GM18498 (cell line): Measurements from ENCODE around the gene GADD45B.
"Not testable (repeated sequence)": the region's sequence is repeated elsewhere in the genome, so short reads cannot be mapped to it uniquely, and the experiment has no call there.

Experiments
- ATAC-seq: cut with Tn5 transposase; IDR thresholded peaks from one replicate; pipeline ENCODE4 v1.9.1; 2021; ENCODE audit warnings: mild to moderate bottlenecking, moderate library complexity; ENCODE audit not compliant: unreplicated experiment

The GADD45B gene

DNA sequence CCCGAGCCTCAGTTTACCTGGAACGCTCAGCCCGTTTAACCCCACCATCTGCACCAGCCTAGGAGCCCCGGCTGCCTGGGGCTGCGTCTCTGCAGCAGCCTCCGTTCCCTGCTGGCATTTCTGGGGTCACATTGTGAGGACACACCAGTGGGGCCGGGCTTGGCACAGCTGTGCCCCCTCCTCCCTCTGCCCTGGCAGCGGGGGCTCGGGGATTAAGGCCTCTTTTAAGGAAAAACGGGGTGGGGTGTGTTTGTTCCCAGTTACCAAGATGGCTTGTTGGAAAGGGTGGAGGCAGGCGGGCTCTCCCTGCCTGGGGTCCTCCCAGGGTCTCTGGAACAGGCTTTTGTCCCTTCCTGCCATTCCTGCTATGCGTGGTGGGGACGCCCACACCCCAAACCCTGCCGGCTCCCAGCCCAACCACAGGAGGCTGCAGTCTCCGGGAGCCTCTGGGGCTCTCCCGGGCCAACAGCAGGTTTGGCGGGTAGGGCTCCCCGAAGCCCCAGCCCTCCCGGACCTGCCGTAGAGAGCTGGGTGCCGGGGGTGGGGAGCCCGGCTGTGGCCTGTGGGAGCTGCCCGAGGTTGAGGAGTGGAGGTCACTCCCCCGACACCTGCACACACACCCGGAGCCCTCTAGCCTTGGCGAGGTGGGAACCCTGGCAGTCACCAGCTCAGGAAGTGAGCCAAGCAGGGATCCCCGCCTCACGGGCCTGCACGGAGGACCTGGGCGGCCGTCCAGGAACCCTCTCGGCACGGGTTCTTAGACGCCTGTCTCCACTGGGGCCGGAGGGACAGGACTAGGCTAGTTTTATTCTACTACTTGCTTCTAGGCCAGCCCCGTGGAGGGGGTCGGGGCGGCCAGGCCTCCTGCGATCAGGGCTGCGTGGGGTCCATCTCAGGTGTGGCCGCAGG, 36.9 kb downstream of the GADD45B start:
- ATAC-seq = no peak

- ATAC-seq = no peak
Measured at GRCh38 chr19:2514981-2515518, 39.1 kb downstream of the GADD45B start.

DNA sequence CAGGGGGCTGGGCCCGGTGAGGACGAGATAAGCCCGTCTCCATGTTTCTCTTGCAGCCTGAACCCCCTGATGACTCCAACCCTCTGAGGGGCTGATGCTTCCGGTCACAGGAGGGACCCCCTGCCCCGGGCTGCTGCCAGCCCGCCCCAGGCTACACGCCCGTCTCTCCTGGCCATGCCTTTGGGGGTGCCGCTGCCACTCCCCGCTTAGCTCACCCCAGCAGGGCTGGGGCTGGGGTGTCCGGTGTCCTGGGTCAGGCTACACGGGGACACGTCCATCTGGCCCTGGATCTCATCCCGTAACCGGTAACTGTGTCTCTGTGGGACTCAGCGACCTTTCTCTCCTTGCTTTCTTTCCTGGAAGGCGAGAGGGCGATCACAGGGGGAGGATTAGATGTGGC, 40.8 kb downstream of the GADD45B start:
- ATAC-seq = no peak

GRCh38 chr19:2517881-2518601, 42.1 kb downstream of the GADD45B start:
- no peak for ATAC-seq

GRCh38 chr19:2518856-2519255, 42.9 kb downstream of the GADD45B start:
- ATAC-seq = not testable (repeated sequence)

DNA sequence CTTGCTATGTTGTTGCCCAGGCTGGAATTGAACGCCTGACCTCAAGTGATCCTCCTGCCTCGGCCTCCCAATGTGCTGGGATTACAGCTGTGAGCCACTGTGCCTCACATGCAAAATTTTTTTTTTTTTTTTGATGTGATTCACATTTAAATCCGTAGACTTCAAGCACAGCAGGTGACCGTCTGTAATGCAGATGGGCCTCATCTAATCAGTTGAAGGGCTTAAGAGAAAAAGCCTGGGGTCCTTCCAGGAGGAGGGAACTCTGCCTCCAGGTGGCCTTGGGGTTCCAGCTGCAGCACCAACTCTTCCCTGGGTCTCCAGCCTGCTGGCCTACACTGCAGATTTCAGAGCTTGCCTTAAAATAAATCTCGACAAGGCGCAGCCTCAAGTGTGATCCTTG, 43.6 kb downstream of the GADD45B start:
- no peak for ATAC-seq

- no peak for ATAC-seq
Measured at GRCh38 chr19:2523630-2524311, 47.8 kb downstream of the GADD45B start.

DNA sequence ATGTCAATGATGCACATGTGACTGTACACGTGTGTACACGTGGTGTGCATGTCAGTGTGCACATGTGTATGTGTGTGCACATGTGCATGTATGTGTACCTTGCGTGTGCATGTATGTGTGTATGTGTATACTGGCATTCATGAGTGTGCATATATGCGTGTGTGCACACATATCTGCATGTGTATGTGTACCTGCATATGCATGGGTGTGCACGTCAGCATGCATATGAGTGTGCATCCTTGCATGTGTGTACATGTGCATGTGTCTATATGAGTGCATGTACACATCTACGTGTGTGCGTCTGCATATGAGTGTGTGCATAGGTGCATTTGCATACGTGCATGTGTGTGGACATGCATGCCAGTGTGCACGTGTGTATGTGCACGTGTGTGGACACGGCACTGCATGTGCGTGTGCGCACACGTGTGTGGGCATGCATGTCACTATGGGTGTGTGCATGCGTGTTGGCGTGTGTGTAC, 48.5 kb downstream of the GADD45B start:
- no peak for ATAC-seq

DNA sequence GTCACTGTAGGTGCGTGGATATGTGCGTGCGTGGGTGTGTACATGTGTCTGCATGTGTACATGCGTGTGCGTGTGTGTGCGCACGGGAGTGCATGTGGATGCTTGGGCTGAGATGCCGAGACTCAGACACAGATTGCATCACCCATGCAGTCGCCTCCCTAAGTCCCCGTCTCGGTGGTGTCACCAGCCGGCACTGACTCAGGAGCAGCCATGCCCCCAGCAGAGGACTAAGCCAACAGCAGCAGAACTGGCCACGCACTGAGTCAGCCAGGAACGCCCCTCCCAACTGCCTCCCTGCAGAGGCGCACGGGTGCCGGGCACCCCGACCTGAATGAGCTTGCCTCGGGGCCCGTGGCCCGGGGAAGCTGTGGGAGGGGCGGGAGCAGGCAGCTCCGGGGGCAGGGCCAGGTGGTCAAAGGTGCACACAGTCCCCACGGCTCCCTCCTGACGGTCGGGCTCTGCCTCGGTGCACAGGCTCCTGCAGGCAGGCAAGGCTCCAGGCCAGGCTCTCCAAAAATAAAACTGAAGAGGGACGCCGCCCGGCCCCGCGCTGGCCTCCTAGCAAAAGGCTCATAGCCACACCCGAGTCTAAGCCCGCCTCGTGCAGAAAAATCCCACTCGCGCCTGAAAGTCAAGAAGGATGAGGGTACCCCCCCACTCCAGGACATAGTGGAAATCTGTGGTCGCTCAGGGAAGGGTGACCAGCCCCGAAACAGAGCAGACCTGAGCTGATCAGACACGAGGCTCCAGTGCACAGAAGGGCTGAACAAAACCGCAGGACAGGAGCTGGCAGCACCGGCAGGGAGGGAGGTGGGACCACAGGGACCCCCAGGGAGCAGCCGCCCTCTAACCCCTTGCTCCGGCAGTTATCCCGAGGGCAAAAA, 49.2 kb downstream of the GADD45B start:
- no peak for ATAC-seq

DNA sequence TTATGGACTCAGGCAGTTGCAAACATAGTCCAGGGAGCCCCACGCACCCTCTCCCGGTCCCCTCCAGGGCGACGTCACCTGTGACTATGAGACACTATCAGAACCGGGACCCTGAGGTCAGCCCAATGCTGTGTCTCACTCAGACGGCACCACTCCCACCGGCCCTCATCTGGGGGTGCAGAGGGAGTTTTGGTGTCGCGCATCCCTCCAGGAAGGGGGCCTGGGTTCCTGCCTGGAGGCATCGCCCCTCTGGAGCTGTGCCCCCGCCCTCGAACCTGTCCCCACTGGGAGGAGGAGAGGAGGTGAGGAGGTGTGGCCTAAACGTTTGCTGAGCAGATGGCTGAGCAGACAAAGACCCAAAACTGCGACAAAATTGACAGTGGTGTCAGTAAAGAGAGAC, 51.2 kb downstream of the GADD45B start:
- ATAC-seq = no peak

GRCh38 chr19:2527686-2528085, 51.8 kb downstream of the GADD45B start:
- ATAC-seq = no peak
